ENCODE data around the gene PRR5L. TPM values are rescaled to one million over a fixed set of nuclear protein-coding genes. Genes with fewer than 3 reads are reported as not detected.

PRR5L gene
- total RNA-seq, 1 experiment from 2014 or later = not detected

DNA sequence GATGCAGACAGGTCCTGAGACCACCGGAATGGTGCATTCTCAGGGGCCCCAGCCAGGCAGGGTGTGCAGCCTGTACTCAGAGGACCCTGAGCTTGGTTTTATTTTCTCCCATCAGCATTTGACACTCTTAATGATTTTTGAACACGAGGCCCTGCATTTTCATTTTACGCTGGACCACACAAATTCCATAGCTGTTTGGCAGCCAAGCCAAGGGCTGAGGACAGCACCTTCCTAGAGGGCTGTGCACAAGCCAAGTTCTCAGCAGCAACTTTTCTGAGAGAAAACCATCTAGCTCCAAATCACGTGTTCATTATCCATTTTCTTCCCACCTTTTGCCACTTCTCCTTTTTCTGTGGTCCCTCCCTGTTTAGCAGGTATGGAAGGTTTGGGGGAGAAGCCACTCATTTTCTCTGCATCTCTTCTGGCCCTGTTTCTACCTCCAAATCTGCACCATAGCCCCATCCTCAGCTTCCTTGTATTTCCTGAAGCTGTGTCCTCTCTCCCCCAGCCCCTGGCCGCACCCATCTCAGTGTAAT lies 153.5 kb downstream of the PRR5L start:
- POLR2A ChIA-PET = no interaction called here
- H3K4me3 ChIP-seq (ENCODE audit: low read depth, low read length) = no peak overlapping the region
- peaks cover 35% of the 10 kb centered on the region for H3K4me1 Mint-ChIP-seq (ENCODE audit: low read depth, unreplicated experiment)

DNA sequence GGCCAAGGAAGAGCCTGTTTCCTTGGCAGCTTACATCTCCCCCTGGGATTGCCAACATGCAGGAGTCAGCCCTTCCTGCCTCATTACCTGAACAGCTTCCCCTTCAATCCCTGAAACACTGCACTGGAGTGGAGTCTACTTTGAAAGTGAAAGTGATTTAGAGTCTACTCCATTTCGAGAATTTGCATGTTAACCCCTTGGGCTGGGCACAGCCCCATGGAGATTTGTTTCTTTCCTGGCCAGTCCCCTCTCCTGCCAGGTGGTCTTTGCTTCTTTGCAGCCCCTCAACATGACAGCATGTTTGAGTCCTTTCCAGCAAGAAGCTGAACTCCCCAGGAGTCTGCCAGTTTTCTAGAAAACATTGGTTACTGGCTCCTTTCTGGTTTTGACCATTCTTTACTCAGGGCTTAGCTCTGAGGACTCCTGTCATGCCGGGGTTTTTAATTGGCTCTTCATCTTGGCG lies 154.1 kb downstream of the PRR5L start:
- Histone ChIP-seq H3K9me3 (no peaks in the 10 kb centered on the region), H3K4me3 (ENCODE audit: low read depth, low read length) (no peak overlapping the region), H3K4me1 (peaks cover 32% of the 10 kb centered on the region), H3K27me3 (replicated peaks; ENCODE audit: control insufficient read depth, insufficient read depth, low read length) (no peaks in the 10 kb centered on the region), H3K36me3 (ENCODE audit: control insufficient read depth, insufficient read depth, low read length) (no peaks in the 10 kb centered on the region)
- H3K4me3 Mint-ChIP-seq (ENCODE audit: unreplicated experiment) = no peak overlapping the region
- TF ChIP-seq, protein P1, sequence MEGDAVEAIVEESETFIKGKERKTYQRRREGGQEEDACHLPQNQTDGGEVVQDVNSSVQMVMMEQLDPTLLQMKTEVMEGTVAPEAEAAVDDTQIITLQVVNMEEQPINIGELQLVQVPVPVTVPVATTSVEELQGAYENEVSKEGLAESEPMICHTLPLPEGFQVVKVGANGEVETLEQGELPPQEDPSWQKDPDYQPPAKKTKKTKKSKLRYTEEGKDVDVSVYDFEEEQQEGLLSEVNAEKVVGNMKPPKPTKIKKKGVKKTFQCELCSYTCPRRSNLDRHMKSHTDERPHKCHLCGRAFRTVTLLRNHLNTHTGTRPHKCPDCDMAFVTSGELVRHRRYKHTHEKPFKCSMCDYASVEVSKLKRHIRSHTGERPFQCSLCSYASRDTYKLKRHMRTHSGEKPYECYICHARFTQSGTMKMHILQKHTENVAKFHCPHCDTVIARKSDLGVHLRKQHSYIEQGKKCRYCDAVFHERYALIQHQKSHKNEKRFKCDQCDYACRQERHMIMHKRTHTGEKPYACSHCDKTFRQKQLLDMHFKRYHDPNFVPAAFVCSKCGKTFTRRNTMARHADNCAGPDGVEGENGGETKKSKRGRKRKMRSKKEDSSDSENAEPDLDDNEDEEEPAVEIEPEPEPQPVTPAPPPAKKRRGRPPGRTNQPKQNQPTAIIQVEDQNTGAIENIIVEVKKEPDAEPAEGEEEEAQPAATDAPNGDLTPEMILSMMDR (IDR thresholded peaks at IDR 0.05; ENCODE audit: insufficient read depth in 1 of 2, low read depth in 1 of 2, low read length in 1 of 2, severe bottlenecking in 1 of 2, unreplicated experiment in 1 of 2) = no peak
- peaks cover 2% of the 10 kb centered on the region for H3K27me3 Mint-ChIP-seq (ENCODE audit: insufficient read depth, unreplicated experiment)
- intact Hi-C loops (cut with micrococcal nuclease; ENCODE audit: unreplicated experiment) = no loop called here
- ChIA-PET POLR2A (no interaction called here), CTCF (no interaction called here)
- no peaks in the 10 kb centered on the region for H3K9me3 Mint-ChIP-seq (ENCODE audit: unreplicated experiment)
- H3K4me1 Mint-ChIP-seq (ENCODE audit: low read depth, unreplicated experiment) = peaks cover 40% of the 10 kb centered on the region
- no peak overlapping the region for H3K27ac Mint-ChIP-seq (ENCODE audit: unreplicated experiment)
- no peak for DNase-seq
- H3K36me3 Mint-ChIP-seq (ENCODE audit: insufficient read depth, unreplicated experiment) = no peaks in the 10 kb centered on the region
- no TSS peak for BruUV-seq (replicated peaks)

More for the DNA sequence above, 153.5 kb downstream of the PRR5L start:
- H3K4me1 ChIP-seq = peaks cover 27% of the 10 kb centered on the region
- DNase-seq = no peak
- H3K36me3 ChIP-seq (ENCODE audit: control insufficient read depth, insufficient read depth, low read length) = no peaks in the 10 kb centered on the region
- Mint-ChIP-seq H3K27ac (ENCODE audit: unreplicated experiment) (no peak overlapping the region), H3K9me3 (ENCODE audit: unreplicated experiment) (no peaks in the 10 kb centered on the region), H3K36me3 (ENCODE audit: insufficient read depth, unreplicated experiment) (no peaks in the 10 kb centered on the region), H3K27me3 (ENCODE audit: insufficient read depth, unreplicated experiment) (peaks cover 2% of the 10 kb centered on the region), H3K4me3 (ENCODE audit: unreplicated experiment) (no peak overlapping the region)
- BruUV-seq (replicated peaks) = no TSS peak
- TF ChIP-seq, protein P1 (IDR thresholded peaks at IDR 0.05; ENCODE audit: insufficient read depth in 1 of 2, low read depth in 1 of 2, low read length in 1 of 2, severe bottlenecking in 1 of 2, unreplicated experiment in 1 of 2) = no peak
- H3K9me3 ChIP-seq = no peaks in the 10 kb centered on the region
- CTCF ChIA-PET = no interaction called here
- intact Hi-C loops (cut with micrococcal nuclease; ENCODE audit: unreplicated experiment) = no loop called here
- H3K27me3 ChIP-seq (replicated peaks; ENCODE audit: control insufficient read depth, insufficient read depth, low read length) = no peaks in the 10 kb centered on the region

DNA sequence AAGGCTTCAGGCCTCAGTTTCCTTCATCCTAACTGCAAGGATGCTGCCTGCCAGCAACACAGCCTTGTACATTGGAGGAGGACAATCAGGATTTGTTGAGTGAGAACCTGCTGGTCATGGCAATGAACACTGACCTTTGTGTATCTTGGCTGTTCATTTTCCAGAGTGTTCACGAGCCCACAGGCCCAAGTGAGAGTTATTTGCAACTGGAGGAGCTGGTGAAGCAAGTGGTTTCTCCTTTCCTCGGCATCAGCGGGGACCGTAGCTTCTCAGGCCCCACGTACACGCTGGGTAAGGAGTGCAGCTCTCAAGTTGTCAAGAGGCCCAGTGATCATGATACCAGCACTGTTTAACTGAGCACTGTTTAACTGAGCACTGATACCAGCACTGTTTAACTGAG lies 155.0 kb downstream of the PRR5L start:
- CTCF ChIA-PET = no interaction called here

More for the DNA sequence above, 155.0 kb downstream of the PRR5L start:
- H3K27ac Mint-ChIP-seq (ENCODE audit: unreplicated experiment) = no peak overlapping the region
- peaks cover 35% of the 10 kb centered on the region for H3K4me1 ChIP-seq
- DNase-seq = no peak
- no peak overlapping the region for H3K4me3 Mint-ChIP-seq (ENCODE audit: unreplicated experiment)
- H3K27me3 ChIP-seq (replicated peaks; ENCODE audit: control insufficient read depth, insufficient read depth, low read length) = no peaks in the 10 kb centered on the region
- H3K9me3 ChIP-seq = no peaks in the 10 kb centered on the region
- H3K27me3 Mint-ChIP-seq (ENCODE audit: insufficient read depth, unreplicated experiment) = no peaks in the 10 kb centered on the region
- no peak overlapping the region for H3K4me3 ChIP-seq (ENCODE audit: low read depth, low read length)
- POLR2A ChIA-PET = no interaction called here
- peaks cover 46% of the 10 kb centered on the region for H3K4me1 Mint-ChIP-seq (ENCODE audit: low read depth, unreplicated experiment)
- intact Hi-C loops (cut with micrococcal nuclease; ENCODE audit: unreplicated experiment) = no loop called here
- no peaks in the 10 kb centered on the region for H3K36me3 ChIP-seq (ENCODE audit: control insufficient read depth, insufficient read depth, low read length)
- TF ChIP-seq, protein P1 (IDR thresholded peaks at IDR 0.05; ENCODE audit: insufficient read depth in 1 of 2, low read depth in 1 of 2, low read length in 1 of 2, severe bottlenecking in 1 of 2, unreplicated experiment in 1 of 2) = no peak
- no peaks in the 10 kb centered on the region for H3K9me3 Mint-ChIP-seq (ENCODE audit: unreplicated experiment)
- H3K36me3 Mint-ChIP-seq (ENCODE audit: insufficient read depth, unreplicated experiment) = no peaks in the 10 kb centered on the region
- no TSS peak for BruUV-seq (replicated peaks)
